OCI-LY3 (cell line): Measurements from ENCODE around the gene PTPN6.

Experiments used
- H2AFZ ChIP-seq: fragments of 200-600, 300-600 bp; shearing (Covaris generic); 2 replicates; pipeline ENCODE4 v1.6.0; 2014; ENCODE audit warnings: antibody characterized with exemption, low read depth, low read length
- H3K27ac ChIP-seq: fragments of 200-600, 300-600 bp; sonication (generic); 2 replicates; pipeline ENCODE4 v1.5.1; 2014; ENCODE audit warnings: mild to moderate bottlenecking, low read length, moderate library complexity, mixed read lengths
- H3K27me3 ChIP-seq: fragments of 200-600, 300-600 bp; sonication (generic); 2 replicates; pipeline ENCODE4 v1.6.1; 2014; ENCODE audit warnings: low read depth, low read length, mixed read lengths
- H3K36me3 ChIP-seq: fragments of 200-600, 300-600 bp; sonication (generic); replicated peaks from 2 replicates; pipeline ENCODE3; 2014; ENCODE audit warnings: low read depth, low read length, mixed read lengths
- H3K4me1 ChIP-seq: fragments of 300-600, 200-600 bp; sonication (generic); 2 replicates; pipeline ENCODE4 v1.6.1; 2014; ENCODE audit warnings: low read length, mixed read lengths
- H3K4me2 ChIP-seq: fragments of 200-600, 300-600 bp; sonication (generic); 2 replicates; pipeline ENCODE4 v1.6.1; 2014; ENCODE audit warnings: low read length, mixed read lengths
- H3K4me3 ChIP-seq: fragments of 300-600, 200-600 bp; sonication (generic); 2 replicates; pipeline ENCODE4 v1.5.1; 2014; ENCODE audit warnings: antibody characterized with exemption, mild to moderate bottlenecking, low read length, moderate library complexity
- H3K79me2 ChIP-seq: fragments of 300-600, 200-600 bp; shearing (Covaris generic); 2 replicates; pipeline ENCODE4 v1.6.1; 2014; ENCODE audit warnings: mild to moderate bottlenecking, low read length, mixed read lengths
- H3K9ac ChIP-seq: fragments of 300-600, 200-600 bp; shearing (Covaris generic); 2 replicates; pipeline ENCODE4 v1.6.0; 2014; ENCODE audit warnings: mild to moderate bottlenecking, low read length, moderate library complexity
- H3K9me3 ChIP-seq: fragments of 200-600, 300-600 bp; shearing (Covaris generic); 2 replicates; pipeline ENCODE4 v1.6.1; 2014; ENCODE audit warnings: low read length, mixed read lengths; ENCODE audit not compliant: insufficient read depth
- H4K20me1 ChIP-seq: fragments of 200-600, 300-600 bp; sonication (generic); 2 replicates; pipeline ENCODE4 v1.6.1; 2016; ENCODE audit warnings: low read length, mixed read lengths; ENCODE audit not compliant: insufficient read depth
- CTCF ChIP-seq: fragments of 200-600, 300-600 bp; sonication (generic); IDR thresholded peaks from 2 replicates; pipeline ENCODE4 v1.5.1; 2014; ENCODE audit warnings: antibody characterized with exemption, low read length, low read depth
- EZH2phosphoT487 ChIP-seq: fragments of 200-600 bp; shearing (Covaris generic); IDR thresholded peaks from 2 replicates; pipeline ENCODE4 v1.6.1; 2018; ENCODE audit warnings: antibody characterized with exemption, mixed run types, low read depth

Gene PTPN6

GRCh38 chr12:6980740-6981139 is 29.6 kb downstream of the PTPN6 start:
- H3K9ac ChIP-seq, result no peak overlapping the region
- no peak overlapping the region for H3K27ac ChIP-seq
- no peaks in the 10 kb centered on the region for H3K4me1 ChIP-seq
- TF ChIP-seq EZH2phosphoT487 (no peak), CTCF (no peak)
- no peaks in the 10 kb centered on the region for H3K9me3 ChIP-seq
- H3K4me2 ChIP-seq, result no peak overlapping the region
- no peak overlapping the region for H3K4me3 ChIP-seq
- no peaks in the 10 kb centered on the region for H3K79me2 ChIP-seq
- no peaks in the 10 kb centered on the region for H4K20me1 ChIP-seq
- no peaks in the 10 kb centered on the region for H3K27me3 ChIP-seq
- H2AFZ ChIP-seq, result no peak overlapping the region
- H3K36me3 ChIP-seq, result peaks cover 49% of the 10 kb centered on the region

- Histone ChIP-seq H2AFZ (no peak overlapping the region), H3K36me3 (peaks cover 45% of the 10 kb centered on the region), H4K20me1 (no peaks in the 10 kb centered on the region), H3K9ac (no peak overlapping the region), H3K79me2 (no peaks in the 10 kb centered on the region), H3K4me3 (no peak overlapping the region), H3K4me2 (no peak overlapping the region), H3K4me1 (no peaks in the 10 kb centered on the region), H3K27ac (no peak overlapping the region), H3K27me3 (no peaks in the 10 kb centered on the region), H3K9me3 (no peaks in the 10 kb centered on the region)
- no peak for TF ChIP-seq CTCF
- TF ChIP-seq EZH2phosphoT487, result no peak
These were observed 30.2 kb downstream of the PTPN6 start for GRCh38 chr12:6981152-6982052.

- peaks cover 35% of the 10 kb centered on the region for H3K36me3 ChIP-seq
These were observed 31.4 kb downstream of the PTPN6 start for GRCh38 chr12:6982532-6982931.

More at GRCh38 chr12:6982532-6982931, 31.4 kb downstream of the PTPN6 start:
- no peaks in the 10 kb centered on the region for H3K27me3 ChIP-seq
- no peaks in the 10 kb centered on the region for H3K9me3 ChIP-seq
- no peak overlapping the region for H3K4me3 ChIP-seq
- H3K4me1 ChIP-seq, result no peaks in the 10 kb centered on the region
- no peak overlapping the region for H3K9ac ChIP-seq
- TF ChIP-seq EZH2phosphoT487, result no peak
- no peak for TF ChIP-seq CTCF
- no peak overlapping the region for H3K27ac ChIP-seq
- H2AFZ ChIP-seq, result no peak overlapping the region
- no peaks in the 10 kb centered on the region for H4K20me1 ChIP-seq
- H3K4me2 ChIP-seq, result no peak overlapping the region
- no peaks in the 10 kb centered on the region for H3K79me2 ChIP-seq
